AG09319 (cell line): ENCODE results near the gene TTC13.
A peak's percentile ranks its signal among the peaks of the same experiment; 100 is the strongest.

ENCODE experiments used
- DNase-seq: peaks from one replicate; pipeline ENCODE4 v3.0.0-alpha.2; 2010; ENCODE audit warnings: low read depth; ENCODE audit errors: extremely low read depth
- TF ChIP-seq, protein P1 (sequence below): IDR thresholded peaks from 2 replicates; pipeline ENCODE4 v1.5.1; 2011; ENCODE audit warnings: low read depth, mild to moderate bottlenecking, inconsistent platforms, low read length, moderate library complexity

Gene TTC13

DNA sequence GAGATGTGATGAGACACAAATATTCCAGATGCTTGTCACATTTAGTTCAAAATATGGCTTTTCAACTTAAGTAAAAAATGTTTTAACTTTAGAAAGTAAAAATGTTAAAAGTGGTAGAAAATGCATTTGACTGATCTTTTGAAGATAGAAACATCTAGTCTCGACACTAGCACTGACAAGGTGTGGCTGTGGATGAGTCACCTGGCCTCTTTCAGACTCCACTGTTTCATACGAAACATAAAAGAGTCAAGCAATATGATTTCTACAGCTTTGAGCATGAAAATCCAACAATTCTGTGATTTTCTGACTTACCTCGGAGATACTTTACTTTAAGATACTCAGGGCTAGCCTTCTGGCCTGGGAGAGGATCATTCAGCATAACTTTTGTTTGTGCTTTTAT lies 47.7 kb downstream of the TTC13 start:
- TF ChIP-seq, protein P1, sequence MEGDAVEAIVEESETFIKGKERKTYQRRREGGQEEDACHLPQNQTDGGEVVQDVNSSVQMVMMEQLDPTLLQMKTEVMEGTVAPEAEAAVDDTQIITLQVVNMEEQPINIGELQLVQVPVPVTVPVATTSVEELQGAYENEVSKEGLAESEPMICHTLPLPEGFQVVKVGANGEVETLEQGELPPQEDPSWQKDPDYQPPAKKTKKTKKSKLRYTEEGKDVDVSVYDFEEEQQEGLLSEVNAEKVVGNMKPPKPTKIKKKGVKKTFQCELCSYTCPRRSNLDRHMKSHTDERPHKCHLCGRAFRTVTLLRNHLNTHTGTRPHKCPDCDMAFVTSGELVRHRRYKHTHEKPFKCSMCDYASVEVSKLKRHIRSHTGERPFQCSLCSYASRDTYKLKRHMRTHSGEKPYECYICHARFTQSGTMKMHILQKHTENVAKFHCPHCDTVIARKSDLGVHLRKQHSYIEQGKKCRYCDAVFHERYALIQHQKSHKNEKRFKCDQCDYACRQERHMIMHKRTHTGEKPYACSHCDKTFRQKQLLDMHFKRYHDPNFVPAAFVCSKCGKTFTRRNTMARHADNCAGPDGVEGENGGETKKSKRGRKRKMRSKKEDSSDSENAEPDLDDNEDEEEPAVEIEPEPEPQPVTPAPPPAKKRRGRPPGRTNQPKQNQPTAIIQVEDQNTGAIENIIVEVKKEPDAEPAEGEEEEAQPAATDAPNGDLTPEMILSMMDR = no peak
- DNase-seq = no peak

DNA sequence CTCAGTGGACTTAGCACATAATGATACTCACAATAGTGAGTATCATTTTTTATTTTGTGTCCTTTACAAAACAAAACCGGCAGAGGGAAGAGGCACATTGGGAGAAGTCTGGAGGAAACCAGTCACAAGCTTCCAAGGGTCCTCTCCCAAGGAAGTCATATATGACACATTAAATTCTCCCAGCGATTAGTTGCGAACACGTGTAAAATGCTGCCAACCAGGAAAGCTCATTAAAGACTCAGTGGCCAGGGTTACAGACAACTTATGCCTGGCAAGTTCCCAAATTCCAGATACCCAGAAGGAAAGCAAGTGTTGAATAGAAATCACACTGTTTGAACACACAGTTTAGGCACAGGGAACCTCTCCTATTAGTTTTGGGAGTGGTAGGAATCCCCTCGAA lies 52.5 kb downstream of the TTC13 start:
- DNase-seq = no peak
- TF ChIP-seq, protein P1 = no peak

- TF ChIP-seq, protein P1 = no peak
- no peak for DNase-seq
These were observed 53.1 kb downstream of the TTC13 start for GRCh38 chr1:230925608-230926007.

- DNase-seq = no peak
- TF ChIP-seq, protein P1 = no peak
These were observed 55.5 kb downstream of the TTC13 start for GRCh38 chr1:230923176-230923575.

DNA sequence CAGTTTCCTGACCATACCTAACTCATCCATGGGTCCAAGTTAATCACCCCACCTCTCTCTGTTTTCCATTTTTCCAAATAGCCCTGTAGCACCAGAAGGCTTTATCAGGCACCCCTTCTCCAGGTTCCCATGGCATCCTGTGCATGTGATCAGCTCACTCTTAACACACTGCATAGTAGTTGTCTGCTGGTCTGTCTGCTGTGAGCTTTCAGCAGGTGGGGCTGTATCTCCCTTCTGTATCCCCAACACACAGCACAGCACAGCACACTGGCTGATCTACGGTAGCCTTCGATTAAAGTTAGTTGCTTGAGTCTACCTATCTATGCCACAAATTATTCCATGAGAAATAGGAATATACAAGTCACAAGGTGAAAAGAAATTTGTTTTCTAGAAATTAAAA lies 56.0 kb downstream of the TTC13 start:
- DNase-seq = no peak
- TF ChIP-seq, protein P1 = no peak

- TF ChIP-seq, protein P1 = no peak
- DNase-seq = no peak
These were observed 59.5 kb downstream of the TTC13 start for GRCh38 chr1:230919207-230919606.

DNA sequence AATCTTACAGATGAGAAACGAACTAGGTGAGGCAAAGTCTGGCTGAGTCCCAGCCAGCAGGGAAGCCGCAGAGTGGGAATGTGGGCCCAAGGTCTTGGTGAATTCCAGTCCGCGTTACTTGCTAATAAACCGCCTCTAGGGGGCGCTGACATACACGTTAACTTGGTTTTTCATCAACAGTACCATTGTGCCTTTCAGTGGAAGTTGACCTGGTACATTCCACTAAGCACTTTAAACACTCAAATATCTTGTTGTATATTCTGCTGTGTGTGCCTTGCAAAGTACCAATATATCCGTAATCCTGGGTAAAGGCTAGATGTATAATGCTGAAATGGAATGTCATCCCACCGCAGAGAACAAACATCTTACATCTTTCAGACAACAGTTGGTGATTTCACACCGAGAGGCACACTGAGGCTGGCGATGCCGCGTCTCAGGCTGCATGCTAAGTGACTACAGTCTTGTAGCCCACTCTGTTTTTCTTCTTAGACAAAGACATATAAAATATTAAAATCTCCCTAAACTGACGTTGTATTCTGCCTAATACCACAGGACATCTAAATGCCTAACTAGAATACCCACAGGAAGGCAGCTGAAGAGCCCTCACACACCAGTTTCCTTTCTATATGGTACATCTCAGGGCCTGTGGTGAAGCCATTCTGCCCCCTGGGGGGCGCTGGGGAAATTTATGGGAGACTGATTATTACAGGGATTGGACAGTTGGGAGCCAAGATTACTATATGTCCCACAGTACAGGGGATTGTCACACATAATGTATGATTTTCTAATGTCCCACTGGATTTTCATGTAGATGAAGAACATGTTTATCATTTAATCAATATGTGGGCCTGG lies 61.2 kb downstream of the TTC13 start:
- TF ChIP-seq, protein P1 = peak; percentile 76
- peak; percentile 24 for DNase-seq
